H1 (cell line): ENCODE measurements around the gene RGS3. TPM values are rescaled to one million over a fixed set of nuclear protein-coding genes. Genes with fewer than 3 reads are reported as not detected.

ENCODE experiments used
- EP300 ChIP-seq, 2 experiments: IDR thresholded peaks; 1 replicate in 1 of 2; 2 replicates in 1 of 2; pipeline ENCODE4 v1.6.1; 2011 to 2012; ENCODE audit warnings: low read depth in 2 of 2, low read length in 2 of 2, mild to moderate bottlenecking in 2 of 2, borderline replicate concordance in 1 of 2, inconsistent platforms in 1 of 2, moderate library complexity in 1 of 2
- EZH2 ChIP-seq: fragments of 200-600 bp; sonication (generic); IDR thresholded peaks from 2 replicates; pipeline ENCODE4 v1.7.1; 2012; ENCODE audit warnings: low read depth, mild to moderate bottlenecking, moderate library complexity, low read length, inconsistent platforms; ENCODE audit not compliant: severe bottlenecking
- KDM1A ChIP-seq: fragments of 200-600, 300-600 bp; sonication (generic); IDR thresholded peaks from 2 replicates; pipeline ENCODE4 v1.7.1; 2016; ENCODE audit warnings: mild to moderate bottlenecking, low read length, borderline replicate concordance
- polyA plus RNA-seq, 7 experiments: library from polyadenylated mRNA; depleted of rRNA in 3 of 7; stranded (reverse) in 5 of 7; unstranded in 2 of 7; fragments of >200 nt in 5 of 7; fragments of 200-250 nt in 2 of 7; gene quantifications; 1 replicate in 5 of 7; 2 replicates in 1 of 7; 4 replicates in 1 of 7; pipeline versions ENCODE4 v1.2.1 to v1.2.3, GENCODE V29; 2011 to 2013; ENCODE audit warnings: missing spikeins in 2 of 7, mixed read lengths in 2 of 7
- total RNA-seq: library from RNA; stranded (reverse); fragmentation: NEBNext Ultra II Directional; extraction: Animal tissue kit (Norgen Biotek cat#: 25700); gene quantifications from 2 replicates; pipeline ENCODE4 v1.2.1, GENCODE V29; 2021
- TF ChIP-seq, protein P1 (sequence below): IDR thresholded peaks from 2 replicates; pipeline ENCODE4 v1.6.1; 2011; ENCODE audit warnings: low read depth, mild to moderate bottlenecking, low read length; ENCODE audit not compliant: insufficient read depth

Gene RGS3
- total and polyA plus RNA-seq, 2 of the 8 experiments (the other 6 are each of a cell fraction or from before 2014, with no cell fraction given) = 12.6 to 18.2 TPM

DNA sequence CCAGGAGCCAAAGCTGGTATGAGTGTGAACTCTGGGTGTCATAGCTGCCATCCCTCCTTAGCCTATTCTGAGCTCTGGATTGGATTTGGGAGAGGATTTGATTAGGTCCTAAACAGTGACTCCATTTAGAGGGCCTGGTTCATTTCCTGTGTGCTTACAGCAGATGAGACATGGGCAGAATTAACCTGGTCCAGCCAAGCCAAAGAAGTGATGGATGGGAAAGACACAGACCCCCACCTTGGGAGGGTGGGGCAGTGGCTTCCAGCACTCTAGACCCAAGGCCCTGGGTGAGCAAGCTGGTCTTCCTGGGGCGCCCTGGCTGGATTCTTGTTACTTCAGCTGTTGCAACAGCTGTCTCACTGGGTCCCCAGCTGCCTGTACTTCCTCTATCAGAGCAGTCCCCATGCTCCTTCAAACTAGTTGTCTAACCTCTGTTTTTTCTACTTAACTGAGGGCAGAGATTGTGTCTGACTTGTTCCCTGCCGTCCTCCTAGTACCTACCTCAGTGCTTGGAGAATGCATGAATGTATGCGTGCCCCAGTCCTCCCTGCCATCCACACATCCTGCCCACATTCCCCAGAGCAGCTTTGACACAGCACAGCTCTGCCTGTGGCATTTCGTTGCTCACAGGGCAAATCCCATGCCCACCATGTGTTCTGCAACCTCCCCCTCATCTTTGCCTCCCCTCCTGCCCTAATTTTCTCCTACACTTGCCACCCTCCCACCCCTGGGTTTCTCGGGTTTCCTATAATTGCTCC, 115.9 kb downstream of the RGS3 start (continued):
- TF ChIP-seq EP300 (IDR thresholded peaks at IDR 0.05; ENCODE audit: borderline replicate concordance in 1 of 2, low read depth in 2 of 2, low read length in 2 of 2) (no peak), KDM1A (no peak), EZH2 (no peak)
- TF ChIP-seq, protein P1, sequence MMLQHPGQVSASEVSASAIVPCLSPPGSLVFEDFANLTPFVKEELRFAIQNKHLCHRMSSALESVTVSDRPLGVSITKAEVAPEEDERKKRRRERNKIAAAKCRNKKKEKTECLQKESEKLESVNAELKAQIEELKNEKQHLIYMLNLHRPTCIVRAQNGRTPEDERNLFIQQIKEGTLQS = no peak
